ENCODE measurements around the gene ANO1. TPM values are rescaled to one million over a fixed set of nuclear protein-coding genes. Genes with fewer than 3 reads are reported as not detected.

Gene ANO1
- 9.0 TPM for total RNA-seq
- long read RNA-seq, partial matches to known transcripts, result 1 of 1 reads
- long read RNA-seq, other reads (novel, unspliced or antisense), result 0 of 1 reads

- no peak for ATAC-seq
- H3K27ac ChIP-seq, result peak within 1 kb of the TSS; percentile 24
- H3K27me3 ChIP-seq (ENCODE audit: low read depth), result peaks cover 47% of the 10 kb centered on the region
- H3K9me3 ChIP-seq, result no peaks in the 10 kb centered on the region
- no peaks in the 10 kb centered on the region for H3K36me3 ChIP-seq
- H3K4me1 ChIP-seq, result peaks cover 7% of the 10 kb centered on the region
- no peak for DNase-seq
- peak within 1 kb of the TSS; percentile 39 for H3K4me3 ChIP-seq
- intact Hi-C loops (cut with DNase I), result no loop called here
- no peak for TF ChIP-seq CTCF (IDR thresholded peaks at IDR 0.05)
Observed at GRCh38 chr11:70078095-70078780, at the start of gene ANO1. TSS of gene ANO1 (plus strand) at chr11:70078317. CDS start at chr11:70078607, 290 bp downstream.

GRCh38 chr11:70029115-70029860 lies 48.8 kb upstream of the ANO1 start:
- no peak for DNase-seq

GRCh38 chr11:70029861-70030380 lies 48.2 kb upstream of the ANO1 start:
- no peaks in the 10 kb centered on the region for H3K36me3 ChIP-seq
- intact Hi-C loops (cut with DNase I), result no loop called here
- no peak overlapping the region for H3K4me3 ChIP-seq
- no peak for DNase-seq
- TF ChIP-seq CTCF (IDR thresholded peaks at IDR 0.05), result no peak
- H3K27me3 ChIP-seq (ENCODE audit: low read depth), result no peaks in the 10 kb centered on the region
- no peaks in the 10 kb centered on the region for H3K9me3 ChIP-seq
- H3K27ac ChIP-seq, result no peak overlapping the region
- peak in 1 of 2 donors; percentile 7 for ATAC-seq
- no peaks in the 10 kb centered on the region for H3K4me1 ChIP-seq

More at GRCh38 chr11:70029115-70029860, 48.8 kb upstream of the ANO1 start:
- intact Hi-C loops (cut with DNase I), result no loop called here
- no peak for ATAC-seq
- TF ChIP-seq CTCF (IDR thresholded peaks at IDR 0.05), result no peak
- Histone ChIP-seq H3K9me3 (no peaks in the 10 kb centered on the region), H3K27me3 (ENCODE audit: low read depth) (no peaks in the 10 kb centered on the region), H3K27ac (no peak overlapping the region), H3K4me1 (no peaks in the 10 kb centered on the region), H3K4me3 (no peak overlapping the region), H3K36me3 (no peaks in the 10 kb centered on the region)

GRCh38 chr11:70030412-70030811 lies 47.7 kb upstream of the ANO1 start:
- no peaks in the 10 kb centered on the region for H3K36me3 ChIP-seq
- no peaks in the 10 kb centered on the region for H3K4me1 ChIP-seq
- intact Hi-C loops (cut with DNase I), result no loop called here
- DNase-seq, result no peak
- H3K27me3 ChIP-seq (ENCODE audit: low read depth), result no peaks in the 10 kb centered on the region
- no peak for ATAC-seq
- no peak overlapping the region for H3K27ac ChIP-seq
- no peaks in the 10 kb centered on the region for H3K9me3 ChIP-seq
- H3K4me3 ChIP-seq, result no peak overlapping the region
- TF ChIP-seq CTCF (IDR thresholded peaks at IDR 0.05), result no peak

- H3K27me3 ChIP-seq (ENCODE audit: low read depth), result no peaks in the 10 kb centered on the region
- no peaks in the 10 kb centered on the region for H3K9me3 ChIP-seq
- H3K27ac ChIP-seq, result no peak overlapping the region
- DNase-seq (no peak), ATAC-seq (no peak)
- TF ChIP-seq CTCF (IDR thresholded peaks at IDR 0.05), result no peak
- no peak overlapping the region for H3K4me3 ChIP-seq
- H3K36me3 ChIP-seq, result no peaks in the 10 kb centered on the region
- no peaks in the 10 kb centered on the region for H3K4me1 ChIP-seq
- intact Hi-C loops (cut with DNase I), result no loop called here
Observed at GRCh38 chr11:70031631-70032469, 46.3 kb upstream of the ANO1 start.

Data from lower lobe of right lung (tissue), 2 donors.